ENCODE results near the gene C18orf63.

Gene C18orf63

GRCh38 chr18:74375999-74376398, 60.4 kb downstream of the C18orf63 start:
- no peak for DNase-seq (ENCODE audit: low read depth in 2 of 2, low spot score in 1 of 2)

GRCh38 chr18:74376523-74376922, 60.9 kb downstream of the C18orf63 start:
- no peak for DNase-seq (ENCODE audit: low read depth in 2 of 2, low spot score in 1 of 2)

DNA sequence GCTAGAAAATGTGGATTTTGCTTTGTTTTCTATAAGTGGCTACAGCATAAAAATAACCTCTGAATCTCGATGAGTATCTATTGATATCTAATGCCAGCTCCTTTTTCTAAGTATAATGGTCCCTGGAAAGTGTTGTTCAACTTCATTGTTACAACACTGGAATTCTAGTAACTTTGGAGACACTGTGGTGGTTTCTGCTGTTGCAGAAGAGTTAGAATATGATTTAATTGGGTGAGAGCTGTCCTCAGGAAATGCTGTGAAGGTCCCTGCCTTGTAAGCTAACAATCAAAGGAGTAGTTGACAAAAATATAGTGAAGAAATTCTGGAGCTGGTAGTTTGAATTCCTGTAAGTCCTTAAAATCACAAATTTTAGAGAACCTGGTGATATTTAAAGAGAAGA, 62.1 kb downstream of the C18orf63 start:
- no peak for DNase-seq (ENCODE audit: low read depth in 2 of 2, low spot score in 1 of 2)

- no peak for DNase-seq (ENCODE audit: low read depth in 2 of 2, low spot score in 1 of 2)
Observed at GRCh38 chr18:74378179-74378682, 62.6 kb downstream of the C18orf63 start.

DNA sequence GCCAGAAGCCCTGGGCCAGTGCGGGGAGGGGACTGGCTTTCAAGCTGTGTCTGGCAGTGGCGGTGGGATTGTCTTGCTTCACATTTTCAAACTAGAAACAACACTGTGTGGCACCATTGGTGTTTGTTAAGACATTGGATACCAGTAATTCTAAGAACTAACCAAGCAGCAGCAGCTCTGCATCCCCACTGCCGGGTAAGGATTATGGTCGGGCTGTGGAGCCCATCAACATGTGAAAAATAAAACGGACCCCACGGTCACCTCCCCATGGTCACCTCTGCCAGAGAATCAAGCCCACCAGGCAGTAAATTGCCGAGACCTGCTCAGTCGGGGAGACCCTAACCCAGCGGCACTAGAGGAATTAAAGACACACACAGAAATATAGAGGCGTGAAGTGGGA, 65.3 kb downstream of the C18orf63 start:
- DNase-seq (ENCODE audit: low read depth in 2 of 2, low spot score in 1 of 2), result no peak

GRCh38 chr18:74381621-74382295, 66.1 kb downstream of the C18orf63 start:
- no peak for DNase-seq (ENCODE audit: low read depth in 2 of 2, low spot score in 1 of 2)

DNA sequence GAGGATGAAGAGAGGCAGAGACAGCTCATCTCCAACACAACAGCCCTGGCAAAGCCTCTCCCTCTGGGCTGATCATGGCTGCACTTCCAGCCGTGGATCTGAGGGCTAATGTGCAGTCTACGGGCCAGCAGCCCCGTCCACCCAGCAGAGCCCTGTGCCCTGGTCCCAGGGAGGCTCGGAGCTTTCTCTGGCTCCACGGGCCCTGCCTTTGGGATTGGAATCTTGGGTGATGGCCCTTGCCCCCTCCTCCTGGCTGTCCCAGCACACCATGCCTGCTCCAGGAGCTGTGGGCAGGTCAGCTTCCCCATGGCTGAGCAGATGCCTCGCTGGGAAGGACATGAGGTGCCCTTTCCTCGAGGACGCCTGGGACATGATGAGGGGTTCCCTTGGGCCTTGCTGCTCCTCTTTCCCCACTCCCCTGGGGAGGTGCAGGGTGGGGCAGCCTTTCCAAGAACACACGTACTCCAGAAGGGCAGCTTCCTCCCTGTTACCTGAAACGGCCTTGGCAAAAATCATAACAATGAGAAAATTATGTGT, 66.9 kb downstream of the C18orf63 start:
- DNase-seq (ENCODE audit: low read depth in 2 of 2, low spot score in 1 of 2), result no peak

DNA sequence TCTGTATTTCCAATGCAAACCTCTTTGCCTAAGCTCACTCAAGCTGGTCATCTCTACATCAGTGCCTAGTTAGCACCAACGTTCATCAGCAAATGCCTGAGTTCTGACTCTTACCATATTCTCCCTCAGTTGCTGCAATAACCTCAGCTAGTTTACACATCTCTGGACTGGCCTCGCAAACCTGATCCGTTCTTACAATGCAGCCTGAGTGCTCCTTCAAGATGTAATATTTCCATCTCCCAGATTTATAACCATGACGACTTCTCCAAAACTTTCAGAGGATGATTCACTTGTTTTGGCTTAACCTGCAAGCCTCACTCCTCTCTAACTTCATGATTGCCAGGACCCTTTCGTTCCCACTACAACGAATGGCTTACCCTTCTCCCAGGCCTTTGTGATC, 71.7 kb downstream of the C18orf63 start:
- DNase-seq (ENCODE audit: low read depth in 2 of 2, low spot score in 1 of 2), result no peak

GRCh38 chr18:74388227-74388626, 72.6 kb downstream of the C18orf63 start:
- no peak for DNase-seq (ENCODE audit: low read depth in 2 of 2, low spot score in 1 of 2)

DNA sequence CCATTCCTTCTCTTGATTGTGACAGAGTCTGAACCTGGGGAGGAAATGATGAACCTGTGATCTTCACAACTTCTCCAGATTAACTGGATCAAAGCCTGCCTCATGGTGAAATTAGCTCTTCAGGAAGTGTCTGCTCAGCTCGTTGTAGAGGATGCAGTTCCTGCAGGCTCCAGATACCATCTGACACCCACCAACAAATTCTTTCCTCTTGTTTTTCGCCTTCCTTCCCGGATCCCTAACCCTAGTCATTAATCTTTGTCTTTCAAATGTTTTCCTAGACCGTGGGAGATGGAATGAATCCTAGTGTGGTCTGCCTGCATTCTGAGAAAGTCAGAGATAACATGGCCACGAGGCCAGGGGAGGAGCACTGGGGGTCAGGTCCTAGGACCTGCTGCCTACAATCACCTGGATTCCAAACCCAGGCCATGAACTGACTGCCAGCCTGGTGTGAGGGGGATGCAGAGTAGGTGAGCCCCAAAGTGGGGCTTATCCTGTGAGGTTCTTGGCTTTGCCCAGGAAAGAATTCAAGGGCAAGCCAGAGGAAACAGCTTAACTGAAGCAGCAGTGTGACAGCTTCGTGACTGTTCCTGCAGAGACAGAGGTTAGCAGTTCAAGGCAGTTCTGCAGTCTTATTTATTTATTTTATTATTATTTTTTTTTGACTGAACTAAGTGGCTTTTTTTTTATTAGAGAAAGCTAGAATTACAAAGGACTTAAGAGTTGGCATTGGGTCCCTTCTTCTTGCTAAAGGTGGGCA, 73.7 kb downstream of the C18orf63 start:
- DNase-seq (ENCODE audit: low read depth in 2 of 2, low spot score in 1 of 2), result no peak

GRCh38 chr18:74389991-74390390, 74.4 kb downstream of the C18orf63 start:
- no peak for DNase-seq (ENCODE audit: low read depth in 2 of 2, low spot score in 1 of 2)

DNA sequence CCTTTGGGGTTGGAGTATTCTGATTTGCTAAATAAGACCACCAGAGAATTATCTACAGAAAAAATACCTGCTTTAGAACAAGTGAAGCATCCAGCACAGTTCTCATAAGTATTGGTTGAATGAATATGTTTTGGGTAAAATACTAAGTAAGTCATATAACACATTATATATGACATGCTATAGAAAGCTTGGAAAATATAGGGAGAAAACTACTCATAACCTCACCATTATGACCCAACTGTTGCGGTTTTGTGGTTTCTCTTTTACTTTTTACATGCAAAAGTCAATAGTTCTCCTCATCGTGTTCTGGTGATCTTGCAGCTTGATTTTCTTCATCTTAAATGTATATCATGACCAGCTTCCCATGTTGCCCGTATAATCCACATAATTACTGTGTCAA, 75.3 kb downstream of the C18orf63 start:
- DNase-seq (ENCODE audit: low read depth in 2 of 2, low spot score in 1 of 2), result no peak

DNA sequence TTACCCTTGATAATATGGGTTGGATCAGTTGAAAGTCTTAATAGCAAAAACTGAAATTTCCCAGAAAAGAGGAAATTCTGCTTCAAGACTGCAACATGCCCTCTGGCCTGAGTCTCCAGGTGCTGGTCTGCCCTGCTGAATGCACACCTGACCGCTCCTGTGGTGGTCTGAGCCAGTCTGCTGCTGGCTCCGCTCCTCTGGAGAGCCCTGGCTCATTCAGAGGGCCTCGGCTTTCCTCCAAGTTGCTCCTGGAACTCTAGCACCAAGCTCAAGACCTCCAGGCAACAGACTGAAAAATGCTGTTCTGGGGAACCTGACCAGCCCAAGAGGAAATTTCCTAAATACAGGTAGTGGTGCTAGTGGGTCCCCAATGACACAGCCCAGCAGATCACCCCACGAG, 76.7 kb downstream of the C18orf63 start:
- no peak for DNase-seq (ENCODE audit: low read depth in 2 of 2, low spot score in 1 of 2)

DNA sequence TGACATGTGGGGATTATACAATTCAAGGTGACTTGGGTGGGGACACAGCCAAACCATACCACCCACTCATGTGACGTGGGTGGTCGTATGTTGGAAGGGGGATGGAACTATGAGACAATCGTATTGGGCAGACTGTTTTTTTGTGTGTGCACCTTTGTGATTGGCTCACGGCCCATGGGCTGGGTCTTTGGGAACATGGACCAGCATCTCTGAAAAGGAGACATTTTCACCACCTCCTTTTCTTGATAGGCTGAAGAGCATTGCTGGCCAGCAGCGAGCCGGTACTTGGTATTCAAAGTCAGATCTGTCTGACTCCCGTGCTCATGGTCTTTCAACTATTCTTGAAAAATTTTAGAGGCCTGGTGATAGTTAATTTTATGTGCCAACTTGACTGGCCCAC, 79.4 kb downstream of the C18orf63 start:
- no peak for DNase-seq (ENCODE audit: low read depth in 2 of 2, low spot score in 1 of 2)

- DNase-seq (ENCODE audit: low read depth in 2 of 2, low spot score in 1 of 2), result no peak
Observed at GRCh38 chr18:74395648-74396154, 80.1 kb downstream of the C18orf63 start.

DNA sequence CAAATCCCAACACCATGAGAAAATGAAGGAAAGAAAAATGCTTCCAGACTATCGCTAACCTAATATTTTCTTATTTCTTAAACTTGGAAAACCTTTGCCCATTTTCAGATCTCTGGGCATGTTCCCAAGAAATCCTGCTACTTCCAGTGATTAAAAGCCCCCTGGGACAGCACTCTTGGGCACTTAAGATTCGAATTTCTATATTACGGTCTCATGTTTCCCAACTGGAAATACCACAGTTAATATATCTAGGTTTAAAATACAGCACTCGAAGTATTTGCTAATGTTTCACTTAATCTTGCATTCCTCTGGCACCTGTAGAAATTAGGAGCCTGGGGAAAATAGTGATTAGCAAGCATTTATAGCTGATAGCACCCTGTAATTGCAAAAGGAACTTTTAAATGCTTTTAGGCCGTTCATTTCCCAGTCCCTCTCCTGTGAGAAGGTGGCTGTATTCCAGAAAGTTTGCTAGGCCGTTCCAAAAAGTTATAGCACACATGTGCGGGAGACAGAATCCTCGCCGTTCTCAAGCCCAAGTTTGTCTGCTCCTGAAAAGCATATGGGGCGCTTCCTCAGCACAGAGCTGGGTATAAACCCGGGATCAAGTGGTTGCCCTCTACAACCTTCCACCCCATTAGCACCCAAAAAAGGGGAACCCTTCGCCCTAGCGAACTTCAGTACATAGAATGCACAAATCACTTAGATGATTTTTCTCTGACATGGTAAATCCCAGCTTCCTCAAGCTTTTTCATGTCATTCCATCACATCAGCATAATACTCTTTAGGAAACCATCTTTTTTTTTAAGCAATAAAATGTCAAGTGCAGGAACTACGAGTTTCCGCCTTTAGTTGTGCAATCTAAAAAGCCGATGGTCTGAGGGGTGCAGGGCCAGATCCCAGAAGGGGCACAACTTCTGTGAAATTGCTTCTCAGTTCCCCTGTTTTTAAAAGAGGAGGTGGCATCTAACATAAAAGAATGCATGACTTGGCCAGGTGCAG, 80.8 kb downstream of the C18orf63 start:
- DNase-seq (ENCODE audit: low read depth in 2 of 2, low spot score in 1 of 2), result no peak

GRCh38 chr18:74397572-74397971, 81.9 kb downstream of the C18orf63 start:
- no peak for DNase-seq (ENCODE audit: low read depth in 2 of 2, low spot score in 1 of 2)

- no peak for DNase-seq (ENCODE audit: low read depth in 2 of 2, low spot score in 1 of 2)
Observed at GRCh38 chr18:74399091-74399887, 83.7 kb downstream of the C18orf63 start.

DNA sequence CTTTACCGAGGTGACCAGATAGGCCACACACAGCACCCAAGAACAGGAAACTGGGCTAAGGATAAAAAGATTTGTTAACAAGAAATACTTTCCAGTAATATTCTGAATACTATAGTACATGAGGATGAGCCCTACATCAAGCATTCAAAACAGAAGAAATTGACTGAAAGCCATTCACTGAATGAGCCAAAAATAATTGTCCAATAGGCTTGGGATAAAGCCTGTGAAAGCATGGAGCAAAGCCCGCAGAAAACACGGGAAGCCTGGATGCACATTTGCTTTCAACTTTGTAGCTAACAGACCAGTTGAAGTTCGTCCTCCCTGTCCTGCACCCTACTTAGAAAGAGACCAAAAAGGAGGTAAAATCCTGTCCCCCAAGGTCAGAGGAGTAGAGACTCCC, 85.2 kb downstream of the C18orf63 start:
- no peak for DNase-seq (ENCODE audit: low read depth in 2 of 2, low spot score in 1 of 2)

DNA sequence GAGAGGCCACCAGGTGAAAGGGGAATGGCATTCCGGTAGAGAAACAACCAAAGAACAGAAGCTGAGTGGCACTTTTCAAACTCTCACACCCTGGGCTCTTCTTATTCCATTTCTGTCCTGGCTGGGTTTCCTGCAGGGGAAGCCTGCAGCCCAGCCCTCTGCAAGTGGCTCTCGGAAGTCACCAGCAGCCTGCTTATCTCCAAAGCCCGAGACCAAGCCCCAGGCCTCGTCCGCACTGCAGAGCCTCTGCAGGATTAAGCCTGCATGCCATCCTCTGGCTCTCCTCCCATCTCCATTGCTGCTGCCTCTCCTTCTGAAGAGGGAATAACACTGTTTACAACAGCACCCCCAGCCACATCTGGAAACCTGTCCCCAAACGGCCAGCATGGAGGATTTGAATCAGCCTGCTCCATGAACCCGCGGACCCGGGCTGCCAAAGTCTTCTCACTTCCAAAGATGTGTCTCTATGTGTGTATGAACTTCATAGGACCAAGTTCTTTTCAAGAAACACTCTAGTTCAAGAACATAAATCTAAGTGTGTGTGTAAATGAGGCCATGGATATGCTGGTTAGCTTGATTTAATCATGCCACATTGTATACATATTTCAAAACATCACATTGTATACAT, 87.3 kb downstream of the C18orf63 start:
- DNase-seq (ENCODE audit: low read depth in 2 of 2, low spot score in 1 of 2), result no peak
